ENCODE results near the gene FAM193B. TPM values are rescaled to one million over a fixed set of nuclear protein-coding genes. Genes with fewer than 3 reads are reported as not detected.

FAM193B gene
- total and polyA plus RNA-seq, 2 donors (not counting 1 experiment from before 2014, with no cell fraction given), result 227 to 301 TPM

- ATAC-seq (ENCODE audit: low read depth), result peak; percentile 84
- ChIA-PET POLR2A (interaction anchor here (0.6 to 1.8 kb wide), 6 partner anchors 10 to 66 kb away, joined by 3 to 19 read pairs (median 4); partner anchors contain the start of gene DOK3), CTCF (interaction anchor here (0.7 to 5.7 kb wide), 9 partner anchors 8 to 108 kb away, joined by 3 to 70 read pairs (median 3); partner anchors contain the start of gene DOK3)
- WGBS (ENCODE audit: insufficient coverage), result under 1% methylated on average over 73 of the region's 73 CpGs
- peaks cover 28% of the 10 kb centered on the region for H4K20me1 ChIP-seq (ENCODE audit: control insufficient read depth, insufficient read depth, low read length, poor library complexity, severe bottlenecking)
- peak within 1 kb of the TSS; percentile 62 for H2AFZ ChIP-seq (ENCODE audit: insufficient read depth, low read depth, low read length, poor library complexity, severe bottlenecking)
- peaks cover 58 to 72% of the 10 kb centered on the region in 2 donors for H3K4me1 ChIP-seq (ENCODE audit: control insufficient read depth in 2 of 2, insufficient read depth in 2 of 2, low read length in 2 of 2)
- intact Hi-C loops (cut with micrococcal nuclease), result loop anchor here (1.0 kb wide), 4 partner anchors 13 to 107 kb away; partner anchors contain the start of gene GRK6
- H3K79me2 ChIP-seq (ENCODE audit: control insufficient read depth, insufficient read depth, low read length), result peaks cover 6% of the 10 kb centered on the region
- Mint-ChIP-seq H3K4me3 (peak within 1 kb of the TSS; percentile 93), H3K27ac (peak within 1 kb of the TSS; percentile 73), H3K9me3 (ENCODE audit: insufficient read depth) (no peaks in the 10 kb centered on the region), H3K27me3 (peaks cover 3% of the 10 kb centered on the region), H3K4me1 (peaks cover 75% of the 10 kb centered on the region)
- peak within 1 kb of the TSS; percentile 9 to 68 (median 65) for H3K4me3 ChIP-seq (ENCODE audit: control extremely low read depth in 1 of 5, extremely low read depth in 1 of 5, insufficient read depth in 1 of 5, low read depth in 2 of 5, low read length in 4 of 5)
- H3K27me3 ChIP-seq (replicated peaks in 1 of 4; ENCODE audit: control extremely low read depth in 1 of 4, control insufficient read depth in 3 of 4, insufficient read depth in 4 of 4, low read length in 3 of 4), result peaks cover 0 to 10% (median 4%) of the 10 kb centered on the region in 4 experiments
- peak within 1 kb of the TSS; percentile 81 for H3K4me2 ChIP-seq (replicated peaks; ENCODE audit: low read depth, low read length, poor library complexity, severe bottlenecking)
- H3K27ac ChIP-seq (ENCODE audit: low read length in 2 of 2), result no peak within 1 kb of the TSS
- peaks cover 0 to 10% (median 0%) of the 10 kb centered on the region in 3 donors for H3K9me3 ChIP-seq (ENCODE audit: control extremely low read depth in 1 of 3, control insufficient read depth in 2 of 3, insufficient read depth in 1 of 3, low read length in 2 of 3)
- no peak for TF ChIP-seq EZH2 (IDR thresholded peaks at IDR 0.05; ENCODE audit: borderline replicate concordance, insufficient read depth, low read depth, low read length, poor library complexity, severe bottlenecking)
- no peak for TF ChIP-seq CTCF (IDR thresholded peaks at IDR 0.05)
- DNase-seq, result peak; percentile 97
- H3K9ac ChIP-seq (ENCODE audit: low read length), result peak within 1 kb of the TSS; percentile 74
- no peaks in the 10 kb centered on the region for H3K36me3 ChIP-seq (replicated peaks in 1 of 2; ENCODE audit: control extremely low read depth in 1 of 2, control insufficient read depth in 1 of 2, extremely low read depth in 1 of 2, insufficient read depth in 2 of 2, low read length in 1 of 2)
Measured at GRCh38 chr5:177497292-177498012, 56.9 kb downstream of the FAM193B start, which contains the start of gene PDLIM7. PDLIM7 (minus strand) TSS chr5:177497604; CDS start chr5:177496512, 1,092 bp downstream.
